DND-41 (cell line): Measurements from ENCODE around the gene MYO1D.

Source experiments
- ATAC-seq: fragments of 200-7000 bp; cut with Tn5 transposase; 3 replicates; pipeline ENCODE4 v1.9.1; 2021; ENCODE audit warnings: low read depth; ENCODE audit not compliant: insufficient read depth
- DNase-seq: peaks from one replicate; pipeline ENCODE4 v3.0.0-alpha.2; 2020
- H2AFZ ChIP-seq: 2 replicates; pipeline ENCODE4 v1.6.0; 2012; ENCODE audit warnings: low read depth, low read length
- H3K27ac ChIP-seq: 2 replicates; pipeline ENCODE4 v1.5.1; 2012; ENCODE audit warnings: low read length, inconsistent platforms
- H3K27me3 ChIP-seq: fragments of 200-600 bp; sonication (generic); 2 replicates; pipeline ENCODE4 v1.6.0; 2012; ENCODE audit warnings: low read length, mild to moderate bottlenecking, inconsistent platforms; ENCODE audit not compliant: insufficient read depth, poor library complexity
- H3K36me3 ChIP-seq: 2 replicates; pipeline ENCODE4 v1.5.1; 2012; ENCODE audit warnings: low read length, inconsistent platforms; ENCODE audit not compliant: insufficient read depth
- H3K4me1 ChIP-seq: 2 replicates; pipeline ENCODE4 v1.5.1; 2012; ENCODE audit warnings: mild to moderate bottlenecking, low read length; ENCODE audit not compliant: insufficient read depth
- H3K4me2 ChIP-seq: 2 replicates; pipeline ENCODE4 v1.6.0; 2012; ENCODE audit warnings: mild to moderate bottlenecking, moderate library complexity, low read length, inconsistent platforms; ENCODE audit not compliant: insufficient read depth
- H3K4me3 ChIP-seq, 2 experiments: fragments of 200-600 bp in 1 of 2; shearing (Covaris generic) in 1 of 2; 2 replicates each; pipeline ENCODE4 v1.5.1; 2012 to 2016; ENCODE audit warnings: inconsistent platforms in 2 of 2, low read length in 2 of 2, mild to moderate bottlenecking in 2 of 2, low read depth in 1 of 2, moderate library complexity in 1 of 2
- H3K79me2 ChIP-seq: 2 replicates; pipeline ENCODE4 v1.6.0; 2012; ENCODE audit warnings: low read length, inconsistent platforms; ENCODE audit not compliant: insufficient read depth
- H3K9ac ChIP-seq: 2 replicates; pipeline ENCODE4 v1.6.0; 2012; ENCODE audit warnings: low read depth, mild to moderate bottlenecking, inconsistent platforms, low read length, moderate library complexity
- H3K9me3 ChIP-seq: 2 replicates; pipeline ENCODE4 v1.5.1; 2012; ENCODE audit warnings: low read length, moderate library complexity, mild to moderate bottlenecking, inconsistent platforms; ENCODE audit not compliant: insufficient read depth, severe bottlenecking
- H4K20me1 ChIP-seq: 2 replicates; pipeline ENCODE4 v1.6.0; 2012; ENCODE audit warnings: low read length; ENCODE audit not compliant: insufficient read depth
- EZH2 ChIP-seq: IDR thresholded peaks from 3 replicates; pipeline ENCODE4 v1.6.1; 2012; ENCODE audit warnings: borderline replicate concordance, low read depth, mild to moderate bottlenecking, moderate library complexity, low read length, inconsistent platforms; ENCODE audit not compliant: severe bottlenecking
- TF ChIP-seq, protein P1 (sequence below): IDR thresholded peaks from 2 replicates; pipeline ENCODE4 v1.5.1; 2012; ENCODE audit warnings: borderline replicate concordance, low read length, moderate library complexity, mild to moderate bottlenecking; ENCODE audit not compliant: poor library complexity, severe bottlenecking; ENCODE audit errors: extremely low read depth

Gene MYO1D

DNA sequence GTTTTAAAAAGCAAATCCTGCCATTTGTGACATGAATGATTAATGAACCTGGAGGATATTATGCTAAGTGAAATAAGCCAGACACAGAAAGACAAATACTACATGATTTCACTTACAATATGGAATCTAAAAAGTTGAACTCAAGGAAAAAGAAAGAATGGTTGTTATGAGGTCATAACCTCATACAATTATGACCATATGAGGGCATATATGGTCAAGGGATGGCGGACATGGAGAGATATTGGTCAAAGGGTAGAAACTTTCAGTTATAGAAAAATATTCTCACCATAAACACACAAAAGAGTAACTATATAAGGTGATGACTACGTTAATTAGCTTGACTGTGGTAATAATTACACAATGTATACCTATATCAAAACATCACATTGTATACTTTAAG is 56.5 kb downstream of the MYO1D start:
- no peak overlapping the region for H3K27ac ChIP-seq
- peaks cover 21% of the 10 kb centered on the region for H3K27me3 ChIP-seq
- H3K9me3 ChIP-seq, result no peaks in the 10 kb centered on the region
- H3K79me2 ChIP-seq, result no peaks in the 10 kb centered on the region
- no peak overlapping the region for H2AFZ ChIP-seq
- no peak for ATAC-seq
- no peak for DNase-seq
- no peaks in the 10 kb centered on the region for H3K36me3 ChIP-seq
- no peaks in the 10 kb centered on the region for H3K4me1 ChIP-seq
- H3K4me2 ChIP-seq, result no peak overlapping the region
- H3K4me3 ChIP-seq, result no peak overlapping the region
- TF ChIP-seq EZH2, result no peak
- TF ChIP-seq, protein P1, sequence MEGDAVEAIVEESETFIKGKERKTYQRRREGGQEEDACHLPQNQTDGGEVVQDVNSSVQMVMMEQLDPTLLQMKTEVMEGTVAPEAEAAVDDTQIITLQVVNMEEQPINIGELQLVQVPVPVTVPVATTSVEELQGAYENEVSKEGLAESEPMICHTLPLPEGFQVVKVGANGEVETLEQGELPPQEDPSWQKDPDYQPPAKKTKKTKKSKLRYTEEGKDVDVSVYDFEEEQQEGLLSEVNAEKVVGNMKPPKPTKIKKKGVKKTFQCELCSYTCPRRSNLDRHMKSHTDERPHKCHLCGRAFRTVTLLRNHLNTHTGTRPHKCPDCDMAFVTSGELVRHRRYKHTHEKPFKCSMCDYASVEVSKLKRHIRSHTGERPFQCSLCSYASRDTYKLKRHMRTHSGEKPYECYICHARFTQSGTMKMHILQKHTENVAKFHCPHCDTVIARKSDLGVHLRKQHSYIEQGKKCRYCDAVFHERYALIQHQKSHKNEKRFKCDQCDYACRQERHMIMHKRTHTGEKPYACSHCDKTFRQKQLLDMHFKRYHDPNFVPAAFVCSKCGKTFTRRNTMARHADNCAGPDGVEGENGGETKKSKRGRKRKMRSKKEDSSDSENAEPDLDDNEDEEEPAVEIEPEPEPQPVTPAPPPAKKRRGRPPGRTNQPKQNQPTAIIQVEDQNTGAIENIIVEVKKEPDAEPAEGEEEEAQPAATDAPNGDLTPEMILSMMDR, result no peak
- H3K9ac ChIP-seq, result no peak overlapping the region
- H4K20me1 ChIP-seq, result no peaks in the 10 kb centered on the region

DNA sequence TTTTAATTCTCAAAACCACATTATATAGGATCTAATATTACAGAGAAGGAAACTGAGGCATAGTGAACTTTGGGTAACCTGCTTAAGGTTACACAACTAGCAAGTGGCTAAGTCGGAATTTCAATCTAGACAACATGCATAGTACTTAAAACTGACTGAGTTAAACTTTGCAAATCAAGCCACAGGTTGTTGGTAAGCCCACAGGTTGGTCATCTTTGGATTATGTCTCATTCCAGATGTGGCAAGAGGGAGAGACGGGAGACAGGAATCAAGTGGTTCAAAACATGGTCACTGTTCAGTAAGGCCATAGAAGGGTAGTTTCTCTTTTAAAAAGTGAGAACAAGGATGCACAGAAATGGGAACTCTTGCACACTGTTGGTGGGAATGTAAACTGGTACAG is 57.1 kb downstream of the MYO1D start:
- ATAC-seq (no peak), DNase-seq (no peak)
- Histone ChIP-seq H4K20me1 (no peaks in the 10 kb centered on the region), H2AFZ (no peak overlapping the region), H3K27ac (no peak overlapping the region), H3K79me2 (no peaks in the 10 kb centered on the region), H3K4me1 (no peaks in the 10 kb centered on the region), H3K27me3 (peaks cover 21% of the 10 kb centered on the region), H3K36me3 (no peaks in the 10 kb centered on the region), H3K4me3 (no peak overlapping the region), H3K4me2 (no peak overlapping the region), H3K9me3 (no peaks in the 10 kb centered on the region), H3K9ac (no peak overlapping the region)
- no peak for TF ChIP-seq EZH2
- TF ChIP-seq, protein P1, result no peak

DNA sequence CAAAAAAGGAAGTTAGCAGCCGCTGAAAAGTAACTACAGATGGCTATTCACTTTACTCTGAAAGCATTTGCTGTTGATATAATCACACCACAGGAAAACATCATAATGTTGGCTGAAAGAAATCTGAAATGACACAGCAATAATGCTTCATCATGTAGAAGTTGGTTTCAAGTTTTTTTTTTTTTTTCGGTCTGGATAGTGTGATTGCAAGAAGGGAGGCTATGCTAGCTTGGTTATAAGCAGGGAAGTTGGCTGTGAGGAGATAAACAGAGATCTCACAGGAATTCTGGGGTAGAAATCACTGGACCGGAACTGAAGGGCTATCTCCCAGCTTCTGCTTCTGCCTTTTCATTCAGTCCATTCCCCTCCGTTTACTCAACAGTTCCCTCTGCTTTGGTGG is 57.9 kb downstream of the MYO1D start:
- Histone ChIP-seq H3K79me2 (no peaks in the 10 kb centered on the region), H3K4me3 (no peak overlapping the region), H3K9ac (no peak overlapping the region), H3K27ac (no peak overlapping the region), H3K36me3 (no peaks in the 10 kb centered on the region), H4K20me1 (no peaks in the 10 kb centered on the region), H2AFZ (no peak overlapping the region), H3K27me3 (peaks cover 21% of the 10 kb centered on the region), H3K9me3 (no peaks in the 10 kb centered on the region), H3K4me2 (no peak overlapping the region), H3K4me1 (no peaks in the 10 kb centered on the region)
- ATAC-seq (no peak), DNase-seq (no peak)
- TF ChIP-seq, protein P1, result no peak
- no peak for TF ChIP-seq EZH2

DNA sequence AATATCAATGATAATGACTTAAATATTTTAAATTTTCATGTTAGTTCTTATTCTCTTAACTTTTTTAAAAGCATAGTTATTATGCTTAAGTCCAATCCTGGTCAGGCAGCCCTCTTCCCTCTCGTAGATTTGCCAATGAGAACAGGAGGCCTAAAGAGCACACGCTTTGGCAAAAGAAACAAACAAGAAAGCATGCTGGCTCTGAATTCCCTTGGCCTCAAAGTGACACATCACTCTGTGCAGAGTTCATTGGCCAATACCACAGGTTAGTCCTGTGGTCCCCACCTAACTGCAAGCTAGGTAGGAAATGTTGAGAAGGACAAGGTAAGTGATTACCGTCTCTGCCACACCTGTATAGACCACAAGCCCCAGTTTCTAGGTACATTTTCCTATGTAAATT is 61.5 kb downstream of the MYO1D start:
- DNase-seq (no peak), ATAC-seq (no peak)
- no peak overlapping the region for H3K4me2 ChIP-seq

More for the DNA sequence above, 61.5 kb downstream of the MYO1D start:
- Histone ChIP-seq H3K36me3 (no peaks in the 10 kb centered on the region), H3K9me3 (no peaks in the 10 kb centered on the region), H3K4me3 (no peak overlapping the region), H3K27me3 (peaks cover 32% of the 10 kb centered on the region), H3K27ac (no peak overlapping the region), H4K20me1 (no peaks in the 10 kb centered on the region), H3K79me2 (no peaks in the 10 kb centered on the region), H3K4me1 (no peaks in the 10 kb centered on the region), H3K9ac (no peak overlapping the region), H2AFZ (no peak overlapping the region)
- no peak for TF ChIP-seq EZH2
- TF ChIP-seq, protein P1, result no peak
